ENCODE data around the gene PARD3B. TPM values are rescaled to one million over a fixed set of nuclear protein-coding genes. Genes with fewer than 3 reads are reported as not detected.

PARD3B gene
- total RNA-seq, 1 experiment from 2014 or later, result 2.0 TPM

DNA sequence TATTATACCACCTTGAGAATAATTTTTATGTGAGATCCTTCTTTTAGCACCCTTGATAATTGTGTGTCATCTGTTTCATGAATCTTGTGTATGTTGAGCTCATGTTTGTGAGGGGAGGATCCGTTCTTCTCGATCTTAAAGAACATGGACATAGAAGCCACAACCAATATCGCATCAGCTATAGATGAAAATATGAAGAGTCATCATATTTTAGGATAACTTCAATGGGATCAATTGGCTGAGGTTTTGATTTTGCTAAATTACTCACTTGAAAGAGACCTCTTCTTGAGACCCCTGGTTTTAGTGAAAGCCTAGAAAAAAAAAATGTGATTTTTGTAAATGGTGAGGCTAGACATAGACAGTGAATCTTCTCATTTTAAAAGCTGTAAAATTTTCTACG, 751.7 kb downstream of the PARD3B start:
- Histone ChIP-seq H3K9me3 (ENCODE audit: control insufficient read depth in 1 of 2, insufficient read depth in 1 of 2, low read depth in 1 of 2, low read length in 2 of 2) (no peaks in the 10 kb centered on the region), H3K27me3 (ENCODE audit: insufficient read depth, low read length) (no peaks in the 10 kb centered on the region), H3K4me3 (replicated peaks in 1 of 2; ENCODE audit: low read depth in 1 of 2, low read length in 2 of 2) (no peak overlapping the region), H2AFZ (ENCODE audit: low read depth, low read length, poor library complexity, severe bottlenecking) (no peak overlapping the region), H3K27ac (ENCODE audit: low read depth, low read length) (no peak overlapping the region), H3K9ac (ENCODE audit: low read length) (no peak overlapping the region), H3K79me2 (ENCODE audit: insufficient read depth, low read length) (no peaks in the 10 kb centered on the region), H3K9me2 (ENCODE audit: insufficient read depth) (no peaks in the 10 kb centered on the region), H4K20me1 (ENCODE audit: insufficient read depth) (no peaks in the 10 kb centered on the region), H3K4me1 (ENCODE audit: control insufficient read depth in 1 of 2, insufficient read depth in 2 of 2, low read length in 2 of 2) (no peaks in the 10 kb centered on the region), H3K36me3 (ENCODE audit: control insufficient read depth in 1 of 2, insufficient read depth in 2 of 2, low read length in 2 of 2) (no peaks in the 10 kb centered on the region), H3K4me2 (ENCODE audit: low read length) (no peak overlapping the region)
- POLR2A ChIA-PET, result no interaction called here
- no TSS peak for BruUV-seq (replicated peaks)
- intact Hi-C loops (cut with micrococcal nuclease), result no loop called here
- RAD21 ChIA-PET (ENCODE audit: low non-redundant PET in 1 of 2, low total read pairs in 2 of 2, uncharacterized antibody in 2 of 2, unreplicated experiment in 2 of 2), result no interaction called here
- ATAC-seq (no peak), DNase-seq (ENCODE audit: low read depth, low spot score) (no peak)
- TF ChIP-seq YY1 (IDR thresholded peaks at IDR 0.05; ENCODE audit: extremely low read depth, insufficient replicate concordance, low read depth, low read length), result no peak
- TF ChIP-seq, protein P1, sequence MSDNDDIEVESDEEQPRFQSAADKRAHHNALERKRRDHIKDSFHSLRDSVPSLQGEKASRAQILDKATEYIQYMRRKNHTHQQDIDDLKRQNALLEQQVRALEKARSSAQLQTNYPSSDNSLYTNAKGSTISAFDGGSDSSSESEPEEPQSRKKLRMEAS (IDR thresholded peaks at IDR 0.05), result no peak
- TF ChIP-seq, protein P2, sequence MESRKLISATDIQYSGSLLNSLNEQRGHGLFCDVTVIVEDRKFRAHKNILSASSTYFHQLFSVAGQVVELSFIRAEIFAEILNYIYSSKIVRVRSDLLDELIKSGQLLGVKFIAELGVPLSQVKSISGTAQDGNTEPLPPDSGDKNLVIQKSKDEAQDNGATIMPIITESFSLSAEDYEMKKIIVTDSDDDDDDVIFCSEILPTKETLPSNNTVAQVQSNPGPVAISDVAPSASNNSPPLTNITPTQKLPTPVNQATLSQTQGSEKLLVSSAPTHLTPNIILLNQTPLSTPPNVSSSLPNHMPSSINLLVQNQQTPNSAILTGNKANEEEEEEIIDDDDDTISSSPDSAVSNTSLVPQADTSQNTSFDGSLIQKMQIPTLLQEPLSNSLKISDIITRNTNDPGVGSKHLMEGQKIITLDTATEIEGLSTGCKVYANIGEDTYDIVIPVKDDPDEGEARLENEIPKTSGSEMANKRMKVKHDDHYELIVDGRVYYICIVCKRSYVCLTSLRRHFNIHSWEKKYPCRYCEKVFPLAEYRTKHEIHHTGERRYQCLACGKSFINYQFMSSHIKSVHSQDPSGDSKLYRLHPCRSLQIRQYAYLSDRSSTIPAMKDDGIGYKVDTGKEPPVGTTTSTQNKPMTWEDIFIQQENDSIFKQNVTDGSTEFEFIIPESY (IDR thresholded peaks at IDR 0.05; ENCODE audit: extremely low read depth, insufficient replicate concordance, low read length), result no peak
- TF ChIP-seq RAD21 (IDR thresholded peaks at IDR 0.05; ENCODE audit: low read depth), result no peak
- TF ChIP-seq, protein P3, sequence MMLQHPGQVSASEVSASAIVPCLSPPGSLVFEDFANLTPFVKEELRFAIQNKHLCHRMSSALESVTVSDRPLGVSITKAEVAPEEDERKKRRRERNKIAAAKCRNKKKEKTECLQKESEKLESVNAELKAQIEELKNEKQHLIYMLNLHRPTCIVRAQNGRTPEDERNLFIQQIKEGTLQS (IDR thresholded peaks at IDR 0.05), result no peak
- TF ChIP-seq, protein P4, sequence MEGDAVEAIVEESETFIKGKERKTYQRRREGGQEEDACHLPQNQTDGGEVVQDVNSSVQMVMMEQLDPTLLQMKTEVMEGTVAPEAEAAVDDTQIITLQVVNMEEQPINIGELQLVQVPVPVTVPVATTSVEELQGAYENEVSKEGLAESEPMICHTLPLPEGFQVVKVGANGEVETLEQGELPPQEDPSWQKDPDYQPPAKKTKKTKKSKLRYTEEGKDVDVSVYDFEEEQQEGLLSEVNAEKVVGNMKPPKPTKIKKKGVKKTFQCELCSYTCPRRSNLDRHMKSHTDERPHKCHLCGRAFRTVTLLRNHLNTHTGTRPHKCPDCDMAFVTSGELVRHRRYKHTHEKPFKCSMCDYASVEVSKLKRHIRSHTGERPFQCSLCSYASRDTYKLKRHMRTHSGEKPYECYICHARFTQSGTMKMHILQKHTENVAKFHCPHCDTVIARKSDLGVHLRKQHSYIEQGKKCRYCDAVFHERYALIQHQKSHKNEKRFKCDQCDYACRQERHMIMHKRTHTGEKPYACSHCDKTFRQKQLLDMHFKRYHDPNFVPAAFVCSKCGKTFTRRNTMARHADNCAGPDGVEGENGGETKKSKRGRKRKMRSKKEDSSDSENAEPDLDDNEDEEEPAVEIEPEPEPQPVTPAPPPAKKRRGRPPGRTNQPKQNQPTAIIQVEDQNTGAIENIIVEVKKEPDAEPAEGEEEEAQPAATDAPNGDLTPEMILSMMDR (IDR thresholded peaks at IDR 0.05 in 2 of 3, conservative IDR thresholded peaks at IDR 0.05 in 1 of 3; ENCODE audit: borderline replicate concordance in 1 of 3, insufficient read depth in 1 of 3, low read depth in 2 of 3, low read length in 2 of 3), result no peak
- no peak for TF ChIP-seq POLR2AphosphoS5 (IDR thresholded peaks at IDR 0.05; ENCODE audit: low read depth, low read length)
- no peak for TF ChIP-seq ZFX (IDR thresholded peaks at IDR 0.05)
- TF ChIP-seq SP1 (IDR thresholded peaks at IDR 0.05; ENCODE audit: low read depth), result no peak
- TF ChIP-seq SRF (IDR thresholded peaks at IDR 0.05; ENCODE audit: low read depth), result no peak
- TF ChIP-seq TCF7L2 (IDR thresholded peaks at IDR 0.05; ENCODE audit: borderline replicate concordance, extremely low read depth, insufficient read depth, insufficient read length), result no peak
- TF ChIP-seq JUND (IDR thresholded peaks at IDR 0.05), result no peak
- CTCF ChIA-PET, result no interaction called here
